GM23248 (cell line): ENCODE results near the gene TEX52.

ENCODE experiments used
- EZH2 ChIP-seq: fragments of 200-600 bp; sonication (generic); IDR thresholded peaks from 2 replicates; pipeline ENCODE4 v1.6.1; 2018; ENCODE audit warnings: antibody characterized with exemption, mild to moderate bottlenecking; ENCODE audit not compliant: insufficient read depth, poor library complexity, severe bottlenecking
- EZH2phosphoT487 ChIP-seq: fragments of 200-600 bp; sonication (generic); IDR thresholded peaks from 2 replicates; pipeline ENCODE4 v1.6.1; 2018; ENCODE audit warnings: antibody characterized with exemption, moderate library complexity, mild to moderate bottlenecking, low read depth; ENCODE audit not compliant: insufficient read depth

DNA sequence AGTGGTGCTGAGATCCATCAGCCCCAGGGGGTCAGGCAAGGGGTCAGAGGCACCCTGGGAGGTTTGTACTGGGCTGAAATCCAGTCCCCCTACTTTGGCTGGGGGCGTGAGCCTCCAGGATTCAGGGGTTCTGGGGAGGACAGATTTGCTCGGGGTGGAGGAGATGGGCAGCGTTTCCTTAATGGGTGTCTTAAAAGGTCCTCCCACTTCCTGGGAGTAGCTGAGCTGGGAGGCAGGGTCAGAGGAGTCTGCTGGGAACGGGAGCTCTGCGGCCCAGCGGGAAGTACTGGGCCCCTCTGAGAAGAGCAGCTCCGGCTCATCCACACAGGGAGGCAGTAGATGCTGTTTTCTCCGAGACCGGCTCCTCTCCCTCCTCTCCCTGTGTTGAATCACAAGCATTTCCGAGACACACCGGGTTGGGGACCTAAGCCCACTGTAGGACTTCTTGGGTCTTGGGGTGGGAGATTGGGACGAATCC is 2.1 kb upstream of the TEX52 start:
- TF ChIP-seq EZH2phosphoT487 (no peak), EZH2 (no peak)
